GM19035 (cell line): ENCODE measurements around the gene APIP.

ENCODE experiments used
- ATAC-seq: cut with Tn5 transposase; IDR thresholded peaks from one replicate; pipeline ENCODE4 v1.9.1; 2021; ENCODE audit not compliant: unreplicated experiment

Gene APIP

DNA sequence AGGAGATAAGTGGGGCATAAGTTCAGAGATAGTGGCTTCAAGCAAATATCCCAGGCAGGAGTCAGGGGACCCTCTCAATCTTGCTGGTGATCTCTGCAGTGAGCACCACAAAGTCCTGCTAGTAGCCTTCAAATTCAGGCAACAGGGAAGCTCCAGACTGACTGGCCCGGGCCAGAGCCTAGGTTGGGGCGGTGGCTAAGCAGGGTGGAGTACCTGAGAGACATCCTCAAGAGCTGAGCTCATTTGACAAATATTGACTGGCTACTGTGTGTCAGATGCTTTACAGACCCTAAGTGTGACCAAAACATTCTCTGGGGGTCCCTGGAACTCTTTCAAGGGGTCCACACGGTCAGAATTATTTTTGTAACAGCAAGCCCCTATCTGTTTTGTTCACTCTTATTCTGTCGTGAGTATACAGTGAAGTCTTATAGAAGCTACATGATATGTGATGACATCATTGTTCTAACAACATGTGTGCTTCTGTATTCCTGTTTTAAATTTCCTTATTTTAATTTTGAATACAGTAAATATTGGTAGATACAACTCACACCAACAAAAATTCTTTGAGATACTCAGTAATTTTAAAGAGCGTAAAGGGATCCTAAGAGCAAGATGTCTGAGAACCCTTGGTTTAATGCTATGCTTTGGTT, 71.6 kb downstream of the APIP start:
- ATAC-seq, result no peak

DNA sequence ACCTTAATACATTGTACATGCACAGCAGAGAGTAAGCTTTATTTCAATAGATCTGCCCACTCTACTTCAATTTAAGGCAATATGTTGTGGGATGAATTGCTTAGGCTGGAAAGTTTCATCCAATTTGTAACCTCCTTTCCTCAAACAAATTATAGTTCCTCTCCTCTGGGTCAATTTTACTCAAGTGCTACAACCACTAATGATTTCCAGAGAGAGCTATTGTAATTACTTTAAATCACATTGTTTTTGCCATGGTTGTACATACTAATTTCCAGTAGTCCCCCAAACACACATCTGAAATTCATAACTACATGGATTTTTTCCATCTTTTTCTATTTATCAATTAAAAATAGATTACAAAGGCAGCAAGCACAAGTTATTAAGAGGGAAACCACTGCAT, 72.9 kb downstream of the APIP start:
- ATAC-seq, result no peak

DNA sequence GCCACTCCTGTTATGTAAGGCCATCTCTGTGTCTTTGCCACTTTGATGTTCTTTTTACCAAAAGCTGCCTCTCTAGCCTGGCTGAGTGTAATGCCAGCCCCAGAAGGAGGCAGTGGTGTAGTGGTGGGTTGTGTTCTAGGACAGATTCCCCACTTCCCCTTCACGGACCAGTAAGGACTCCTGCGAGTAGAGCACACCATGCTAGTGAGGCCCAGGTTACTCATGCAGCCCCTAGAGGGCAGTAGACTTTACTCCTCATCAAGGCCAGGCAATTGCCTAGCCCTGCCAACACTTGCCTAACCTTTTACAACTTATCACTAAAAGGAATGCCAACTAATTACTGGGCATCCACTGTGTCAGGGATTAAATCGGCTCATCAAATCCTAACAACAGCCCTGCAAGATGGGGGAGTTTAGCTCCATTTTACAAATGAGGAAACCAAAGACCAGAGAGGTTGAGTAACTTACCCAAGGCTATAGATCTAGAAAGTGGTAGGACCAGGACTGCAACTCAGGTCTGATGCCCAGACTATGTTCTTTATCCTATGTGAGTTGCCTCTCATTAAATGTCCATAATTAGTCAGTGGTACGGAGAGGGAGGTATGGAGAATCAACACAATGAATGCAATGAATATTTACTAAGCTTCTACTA, 75.3 kb downstream of the APIP start:
- peak; percentile 90 for ATAC-seq

DNA sequence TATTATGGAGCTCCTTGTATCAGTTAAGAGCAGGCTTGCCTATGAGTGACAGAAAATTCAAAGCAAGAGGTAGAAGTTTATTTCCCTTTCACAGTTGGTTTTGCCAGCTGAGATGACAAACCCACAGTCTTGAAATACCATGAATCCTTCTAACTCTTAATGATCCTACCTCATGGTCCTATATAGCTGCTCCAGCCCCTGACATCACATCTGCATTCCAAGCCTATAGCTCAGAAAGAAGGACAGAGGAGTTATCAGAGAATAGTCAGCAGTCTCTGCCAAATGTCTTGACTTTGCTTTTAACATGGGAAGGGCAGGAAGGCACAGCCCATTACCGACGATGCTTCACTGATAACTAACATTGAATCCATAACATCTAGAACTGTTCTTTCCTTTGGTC, 76.2 kb downstream of the APIP start:
- no peak for ATAC-seq

DNA sequence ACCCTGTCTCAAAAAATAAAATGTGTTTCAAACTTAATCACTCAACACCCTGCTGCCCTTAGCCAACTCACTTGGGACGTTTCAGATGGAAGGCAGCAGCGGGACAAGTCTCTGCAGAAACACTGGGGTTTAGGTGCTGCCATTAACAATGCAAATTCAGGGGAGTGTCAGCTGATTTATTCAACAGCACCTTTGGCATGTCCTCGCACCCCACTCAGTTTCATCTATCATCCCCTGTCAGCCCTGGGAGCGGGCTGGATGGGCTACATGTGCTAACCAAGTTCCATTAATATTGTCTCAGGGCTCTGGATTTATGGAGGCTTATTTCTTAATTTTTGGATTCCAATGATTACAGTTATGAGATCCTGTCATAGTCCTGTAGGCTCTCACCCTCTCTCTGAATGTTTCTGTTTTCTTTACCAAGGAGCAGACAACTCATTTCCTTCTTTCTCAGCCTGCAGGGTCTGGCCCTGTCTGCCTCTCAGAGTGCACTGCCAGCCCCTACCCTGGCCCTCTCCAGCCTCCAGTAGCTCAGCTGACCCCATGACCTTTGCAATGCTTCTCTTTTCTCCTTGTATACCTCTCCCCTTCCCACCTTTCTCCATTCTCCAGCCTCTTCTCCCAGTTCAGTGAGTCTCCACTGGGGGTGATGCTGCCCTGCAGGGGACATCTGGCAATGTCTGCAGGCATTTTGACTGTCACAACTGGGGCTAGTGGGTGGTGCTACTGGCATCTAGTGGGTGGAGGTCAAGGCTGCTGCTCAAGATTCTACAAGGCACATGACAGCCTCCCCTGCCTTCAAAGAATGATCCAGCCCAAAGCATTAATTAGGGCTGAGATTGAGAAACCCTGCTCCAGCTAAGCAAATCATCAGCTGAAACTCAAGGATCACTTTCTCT, 79.0 kb downstream of the APIP start:
- no peak for ATAC-seq

DNA sequence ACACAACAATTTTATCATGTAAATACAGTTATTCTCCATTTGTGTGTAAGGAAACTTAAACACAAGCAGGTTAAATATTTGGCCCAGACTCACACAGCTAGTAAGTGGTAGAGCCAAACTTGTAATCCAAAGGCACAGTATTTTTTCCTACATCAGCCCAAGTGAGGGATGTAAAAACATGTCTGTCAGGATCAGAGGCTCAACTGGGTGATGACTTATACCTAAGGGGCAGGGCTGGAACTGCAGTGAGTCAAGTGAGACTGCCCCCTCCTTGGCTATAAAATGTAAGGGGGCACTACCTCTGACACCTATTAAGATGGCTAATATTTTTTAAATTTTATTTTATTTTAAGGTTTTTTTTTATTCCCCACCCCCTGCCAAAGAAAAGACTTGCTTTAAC, 82.6 kb downstream of the APIP start:
- ATAC-seq, result no peak
